GM10266 (cell line): ENCODE measurements around the gene C3orf70.

Experiments
- DNase-seq: peaks from one replicate; pipeline ENCODE4 v3.0.0; 2012; ENCODE audit errors: extremely low spot score
- TF ChIP-seq, protein P1 (sequence below): IDR thresholded peaks from 2 replicates; pipeline ENCODE4 v1.5.1; 2012; ENCODE audit warnings: mild to moderate bottlenecking, low read depth; ENCODE audit not compliant: control insufficient read depth, insufficient read depth; ENCODE audit errors: missing control alignments

C3orf70 gene

GRCh38 chr3:185065059-185065458 lies 87.8 kb downstream of the C3orf70 start:
- DNase-seq = no peak
- TF ChIP-seq, protein P1, sequence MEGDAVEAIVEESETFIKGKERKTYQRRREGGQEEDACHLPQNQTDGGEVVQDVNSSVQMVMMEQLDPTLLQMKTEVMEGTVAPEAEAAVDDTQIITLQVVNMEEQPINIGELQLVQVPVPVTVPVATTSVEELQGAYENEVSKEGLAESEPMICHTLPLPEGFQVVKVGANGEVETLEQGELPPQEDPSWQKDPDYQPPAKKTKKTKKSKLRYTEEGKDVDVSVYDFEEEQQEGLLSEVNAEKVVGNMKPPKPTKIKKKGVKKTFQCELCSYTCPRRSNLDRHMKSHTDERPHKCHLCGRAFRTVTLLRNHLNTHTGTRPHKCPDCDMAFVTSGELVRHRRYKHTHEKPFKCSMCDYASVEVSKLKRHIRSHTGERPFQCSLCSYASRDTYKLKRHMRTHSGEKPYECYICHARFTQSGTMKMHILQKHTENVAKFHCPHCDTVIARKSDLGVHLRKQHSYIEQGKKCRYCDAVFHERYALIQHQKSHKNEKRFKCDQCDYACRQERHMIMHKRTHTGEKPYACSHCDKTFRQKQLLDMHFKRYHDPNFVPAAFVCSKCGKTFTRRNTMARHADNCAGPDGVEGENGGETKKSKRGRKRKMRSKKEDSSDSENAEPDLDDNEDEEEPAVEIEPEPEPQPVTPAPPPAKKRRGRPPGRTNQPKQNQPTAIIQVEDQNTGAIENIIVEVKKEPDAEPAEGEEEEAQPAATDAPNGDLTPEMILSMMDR = no peak

GRCh38 chr3:185063431-185063830 lies 89.4 kb downstream of the C3orf70 start:
- no peak for DNase-seq
- TF ChIP-seq, protein P1 = no peak

DNA sequence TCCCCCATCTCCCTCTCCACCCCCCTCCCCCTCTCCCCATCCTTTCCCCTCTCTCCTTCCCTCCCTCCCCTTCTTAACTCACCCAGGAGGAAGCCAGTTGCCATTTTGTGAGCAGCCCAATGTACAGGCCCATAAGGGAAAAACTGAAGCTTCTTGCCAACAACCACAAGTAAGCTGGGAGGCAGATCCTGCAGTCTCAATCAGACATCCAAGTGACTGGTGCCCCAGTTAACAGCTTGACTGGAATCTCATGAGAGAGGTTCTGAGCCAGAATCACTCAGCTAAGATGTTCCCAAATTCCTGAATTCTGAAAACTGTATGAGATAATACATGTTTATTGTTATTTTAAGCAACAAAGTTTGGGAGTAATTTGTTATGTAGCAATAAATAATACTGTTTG lies 90.7 kb downstream of the C3orf70 start:
- TF ChIP-seq, protein P1 = no peak
- DNase-seq = no peak

- no peak for DNase-seq
- TF ChIP-seq, protein P1 = no peak
These were observed 92.2 kb downstream of the C3orf70 start for GRCh38 chr3:185060655-185061054.

DNA sequence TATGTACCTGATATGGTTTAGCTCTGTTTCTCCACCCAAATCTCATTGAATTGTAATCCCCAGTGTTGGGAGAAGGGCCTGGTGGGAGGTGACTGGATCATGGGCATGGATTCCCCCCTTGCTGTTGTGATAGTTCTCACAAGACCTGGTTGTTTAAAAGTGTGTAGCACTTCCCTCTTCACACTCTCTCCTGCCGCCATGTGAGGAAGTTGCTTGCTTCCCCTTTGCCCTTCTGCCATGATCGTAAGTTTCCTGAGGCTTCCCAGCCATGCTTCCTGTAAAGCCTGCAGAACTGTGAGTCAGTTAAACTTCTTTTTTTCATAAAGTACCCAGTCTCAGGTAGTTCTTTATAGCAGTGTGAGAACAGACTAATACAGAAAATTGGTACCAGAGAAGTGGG lies 93.1 kb downstream of the C3orf70 start:
- DNase-seq = no peak
- TF ChIP-seq, protein P1 = no peak

- no peak for DNase-seq
These were observed 94.1 kb downstream of the C3orf70 start for GRCh38 chr3:185058796-185059195.

GRCh38 chr3:185057829-185058228 lies 95.0 kb downstream of the C3orf70 start:
- DNase-seq = no peak
- TF ChIP-seq, protein P1 = no peak

More at GRCh38 chr3:185058796-185059195, 94.1 kb downstream of the C3orf70 start:
- TF ChIP-seq, protein P1 = no peak
